ENCODE data around the gene NHLH2. TPM values are rescaled to one million over a fixed set of nuclear protein-coding genes. Genes with fewer than 3 reads are reported as not detected.

The NHLH2 gene
- total RNA-seq, 3 donors from 2014 or later = not detected

GRCh38 chr1:115827452-115828044, 13.4 kb downstream of the NHLH2 start:
- H3K36me3 ChIP-seq = no peaks in the 10 kb centered on the region
- peaks cover 0 to 19% of the 10 kb centered on the region in 2 donors for H3K27me3 ChIP-seq
- TF ChIP-seq POLR2AphosphoS5 (IDR thresholded peaks at IDR 0.05) (no peak), CTCF (IDR thresholded peaks at IDR 0.05) (no peak), POLR2A (IDR thresholded peaks at IDR 0.05) (no peak)
- H3K4me1 ChIP-seq = no peaks in the 10 kb centered on the region
- no peaks in the 10 kb centered on the region for H3K9me3 ChIP-seq
- intact Hi-C loops (cut with DNase I; ENCODE audit: low total_unique reads) = no loop called here
- H3K27ac ChIP-seq = no peak overlapping the region
- peak overlapping the region in 1 of 3 donors; percentile 52 for H3K4me3 ChIP-seq
- DNase-seq (ENCODE audit: low spot score in 2 of 2) = no peak

GRCh38 chr1:115826628-115827027, 14.3 kb downstream of the NHLH2 start:
- Histone ChIP-seq H3K4me1 (no peaks in the 10 kb centered on the region), H3K36me3 (no peaks in the 10 kb centered on the region), H3K9me3 (no peaks in the 10 kb centered on the region), H3K27ac (no peak overlapping the region), H3K4me3 (no peak overlapping the region), H3K27me3 (peaks cover 0 to 19% of the 10 kb centered on the region in 2 donors)
- intact Hi-C loops (cut with DNase I; ENCODE audit: low total_unique reads) = no loop called here
- no peak for TF ChIP-seq POLR2A (IDR thresholded peaks at IDR 0.05)
- TF ChIP-seq POLR2AphosphoS5 (IDR thresholded peaks at IDR 0.05) = no peak
- TF ChIP-seq CTCF (IDR thresholded peaks at IDR 0.05) = no peak
- no peak for DNase-seq (ENCODE audit: low spot score in 2 of 2)

- no peak overlapping the region for H3K27ac ChIP-seq
- no peaks in the 10 kb centered on the region for H3K36me3 ChIP-seq
- no peak overlapping the region for H3K4me3 ChIP-seq
- no peaks in the 10 kb centered on the region for H3K9me3 ChIP-seq
- intact Hi-C loops (cut with DNase I; ENCODE audit: low total_unique reads) = no loop called here
- no peaks in the 10 kb centered on the region for H3K27me3 ChIP-seq
- no peak for DNase-seq (ENCODE audit: low spot score in 2 of 2)
- TF ChIP-seq CTCF (IDR thresholded peaks at IDR 0.05) = no peak
- no peak for TF ChIP-seq POLR2AphosphoS5 (IDR thresholded peaks at IDR 0.05)
- no peak for TF ChIP-seq POLR2A (IDR thresholded peaks at IDR 0.05)
- no peaks in the 10 kb centered on the region for H3K4me1 ChIP-seq
These were observed 18.8 kb downstream of the NHLH2 start for GRCh38 chr1:115822117-115822516.

- no peaks in the 10 kb centered on the region for H3K4me1 ChIP-seq
- intact Hi-C loops (cut with DNase I; ENCODE audit: low total_unique reads) = no loop called here
- H3K36me3 ChIP-seq = no peaks in the 10 kb centered on the region
- H3K9me3 ChIP-seq = no peaks in the 10 kb centered on the region
- no peak for DNase-seq (ENCODE audit: low spot score in 2 of 2)
- H3K4me3 ChIP-seq = no peak overlapping the region
- H3K27ac ChIP-seq = no peak overlapping the region
- H3K27me3 ChIP-seq = no peaks in the 10 kb centered on the region
- no peak for TF ChIP-seq POLR2A (IDR thresholded peaks at IDR 0.05)
- no peak for TF ChIP-seq CTCF (IDR thresholded peaks at IDR 0.05)
- TF ChIP-seq POLR2AphosphoS5 (IDR thresholded peaks at IDR 0.05) = no peak
These were observed 25.2 kb downstream of the NHLH2 start for GRCh38 chr1:115815694-115816093.

GRCh38 chr1:115814685-115815398, 26.1 kb downstream of the NHLH2 start:
- no peaks in the 10 kb centered on the region for H3K4me1 ChIP-seq
- TF ChIP-seq POLR2A (IDR thresholded peaks at IDR 0.05) (no peak), CTCF (IDR thresholded peaks at IDR 0.05) (no peak), POLR2AphosphoS5 (IDR thresholded peaks at IDR 0.05) (no peak)
- intact Hi-C loops (cut with DNase I; ENCODE audit: low total_unique reads) = loop anchor here (5.0 kb wide), 1 partner anchor 172 kb away; no protein-coding TSS in a partner anchor
- H3K27me3 ChIP-seq = no peaks in the 10 kb centered on the region
- H3K9me3 ChIP-seq = no peaks in the 10 kb centered on the region
- H3K4me3 ChIP-seq = no peak overlapping the region
- DNase-seq (ENCODE audit: low spot score in 2 of 2) = no peak
- no peak overlapping the region for H3K27ac ChIP-seq
- no peaks in the 10 kb centered on the region for H3K36me3 ChIP-seq
